Neural progenitor cell (in vitro differentiated cells): Measurements from ENCODE around the gene MLNR.

Experiments
- CTCF ChIP-seq: fragments of 200-600 bp; sonication (generic); IDR thresholded peaks from 2 replicates; pipeline ENCODE4 v1.5.1; 2017; ENCODE audit warnings: antibody characterized with exemption, mild to moderate bottlenecking
- EZH2 ChIP-seq: fragments of 200-600 bp; sonication (generic); IDR thresholded peaks from 2 replicates; pipeline ENCODE4 v1.6.1; 2017; ENCODE audit warnings: antibody characterized with exemption, mild to moderate bottlenecking, moderate library complexity
- EZH2phosphoT487 ChIP-seq: fragments of 200-600 bp; sonication (generic); IDR thresholded peaks from 2 replicates; pipeline ENCODE4 v1.6.1; 2017; ENCODE audit warnings: antibody characterized with exemption

- TF ChIP-seq CTCF (no peak), EZH2 (no peak), EZH2phosphoT487 (no peak)
Observed at GRCh38 chr13:49271264-49271663, 51.1 kb downstream of the MLNR start.
